Epithelial cell of esophagus (primary cell): ENCODE measurements around the gene GALR3.

Experiments
- DNase-seq: peaks from one replicate; pipeline ENCODE4 v3.0.0; 2010; ENCODE audit warnings: low read depth
- H3K4me3 ChIP-seq: 2 replicates; pipeline ENCODE4 v1.5.1; 2011; ENCODE audit warnings: mild to moderate bottlenecking, low read length, control low read depth
- CTCF ChIP-seq: IDR thresholded peaks from 2 replicates; pipeline ENCODE4 v1.5.1; 2011; ENCODE audit warnings: low read depth, mild to moderate bottlenecking, low read length, control low read depth, inconsistent platforms; ENCODE audit not compliant: insufficient read depth; ENCODE audit errors: missing control alignments

Gene GALR3

DNA sequence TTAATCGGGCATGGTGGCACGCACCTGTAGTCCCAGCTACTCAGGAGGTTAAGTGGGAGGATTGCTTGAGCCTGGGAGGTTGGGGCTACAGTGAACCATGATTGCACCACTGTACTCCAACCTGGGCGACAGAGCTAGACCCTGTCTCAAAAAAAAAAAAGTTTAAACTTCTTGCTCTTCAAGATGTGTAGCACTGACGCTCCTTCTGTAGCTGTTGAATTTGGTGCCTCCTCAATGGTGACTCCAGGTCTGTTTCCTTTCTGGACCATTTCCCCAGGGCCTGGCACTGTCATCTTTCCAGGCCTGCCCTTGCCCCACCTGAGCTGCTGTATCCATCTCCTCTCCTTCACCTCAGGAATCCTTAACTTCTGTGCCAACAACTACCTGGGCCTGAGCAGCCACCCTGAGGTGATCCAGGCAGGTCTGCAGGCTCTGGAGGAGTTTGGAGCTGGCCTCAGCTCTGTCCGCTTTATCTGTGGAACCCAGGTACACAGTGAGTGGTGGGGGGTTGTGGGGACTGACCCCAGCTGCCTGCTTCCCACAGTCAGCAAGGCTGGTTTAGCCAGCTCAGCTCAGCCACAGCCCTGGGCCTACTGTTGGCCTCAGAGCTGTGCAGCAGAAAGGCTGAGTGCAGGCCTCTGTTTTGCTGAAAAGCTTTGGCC is 13.4 kb upstream of the GALR3 start:
- no peak for DNase-seq
- TF ChIP-seq CTCF = no peak
- H3K4me3 ChIP-seq = no peak overlapping the region

- no peak for DNase-seq
- H3K4me3 ChIP-seq = no peak overlapping the region
- TF ChIP-seq CTCF = no peak
Measured at GRCh38 chr22:37811867-37812266, 11.3 kb upstream of the GALR3 start.

DNA sequence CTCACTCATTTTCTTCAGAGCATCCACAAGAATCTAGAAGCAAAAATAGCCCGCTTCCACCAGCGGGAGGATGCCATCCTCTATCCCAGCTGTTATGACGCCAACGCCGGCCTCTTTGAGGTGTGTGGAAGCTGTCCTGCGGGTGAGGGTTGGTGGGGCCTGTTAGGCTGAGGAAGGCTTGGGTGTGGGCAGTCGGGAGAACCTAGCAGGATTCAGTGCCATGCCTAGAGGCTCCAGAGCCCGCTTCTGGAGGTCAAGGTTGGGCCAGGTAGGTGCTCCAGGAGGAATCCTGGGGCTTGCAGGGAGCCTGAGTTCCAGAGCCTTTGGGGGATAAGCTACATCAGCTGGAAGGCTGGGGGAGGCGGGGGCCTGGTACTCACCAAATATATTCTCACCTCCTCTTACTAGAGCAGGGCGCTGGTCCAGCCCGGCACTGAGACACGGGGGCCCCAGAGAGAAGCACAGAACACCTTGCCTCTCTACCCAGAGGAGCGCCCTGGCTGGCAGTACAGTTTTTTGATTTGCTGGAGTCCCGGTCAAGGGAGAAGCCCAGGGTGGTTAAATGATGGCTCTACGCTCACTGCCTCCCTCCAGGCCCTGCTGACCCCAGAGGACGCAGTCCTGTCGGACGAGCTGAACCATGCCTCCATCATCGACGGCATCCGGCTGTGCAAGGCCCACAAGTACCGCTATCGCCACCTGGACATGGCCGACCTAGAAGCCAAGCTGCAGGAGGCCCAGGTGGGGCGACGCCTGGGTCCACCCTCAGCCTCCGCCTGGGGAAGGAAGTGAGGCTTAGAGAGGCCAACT is 10.1 kb upstream of the GALR3 start:
- TF ChIP-seq CTCF = no peak
- no peak overlapping the region for H3K4me3 ChIP-seq
- DNase-seq = no peak

DNA sequence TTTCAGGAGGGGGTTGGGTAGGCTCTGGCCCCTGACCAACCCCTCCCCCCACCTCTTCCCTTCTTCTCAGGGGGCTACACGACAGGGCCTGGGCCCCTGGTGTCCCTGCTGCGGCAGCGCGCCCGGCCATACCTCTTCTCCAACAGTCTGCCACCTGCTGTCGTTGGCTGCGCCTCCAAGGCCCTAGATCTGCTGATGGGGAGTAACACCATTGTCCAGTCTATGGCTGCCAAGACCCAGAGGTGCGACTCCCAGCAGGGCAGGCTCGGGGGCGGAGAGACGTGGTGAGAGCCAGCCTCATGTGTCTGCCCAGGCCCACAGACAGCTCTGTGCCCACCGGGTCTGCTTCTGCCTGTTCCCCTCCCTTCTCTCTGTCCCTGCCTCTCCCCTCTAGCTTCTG is 7.6 kb upstream of the GALR3 start:
- TF ChIP-seq CTCF = no peak
- H3K4me3 ChIP-seq = no peak overlapping the region
- no peak for DNase-seq

- TF ChIP-seq CTCF = no peak
- no peak overlapping the region for H3K4me3 ChIP-seq
- DNase-seq = no peak
Measured at GRCh38 chr22:37816543-37817180, 6.5 kb upstream of the GALR3 start.

DNA sequence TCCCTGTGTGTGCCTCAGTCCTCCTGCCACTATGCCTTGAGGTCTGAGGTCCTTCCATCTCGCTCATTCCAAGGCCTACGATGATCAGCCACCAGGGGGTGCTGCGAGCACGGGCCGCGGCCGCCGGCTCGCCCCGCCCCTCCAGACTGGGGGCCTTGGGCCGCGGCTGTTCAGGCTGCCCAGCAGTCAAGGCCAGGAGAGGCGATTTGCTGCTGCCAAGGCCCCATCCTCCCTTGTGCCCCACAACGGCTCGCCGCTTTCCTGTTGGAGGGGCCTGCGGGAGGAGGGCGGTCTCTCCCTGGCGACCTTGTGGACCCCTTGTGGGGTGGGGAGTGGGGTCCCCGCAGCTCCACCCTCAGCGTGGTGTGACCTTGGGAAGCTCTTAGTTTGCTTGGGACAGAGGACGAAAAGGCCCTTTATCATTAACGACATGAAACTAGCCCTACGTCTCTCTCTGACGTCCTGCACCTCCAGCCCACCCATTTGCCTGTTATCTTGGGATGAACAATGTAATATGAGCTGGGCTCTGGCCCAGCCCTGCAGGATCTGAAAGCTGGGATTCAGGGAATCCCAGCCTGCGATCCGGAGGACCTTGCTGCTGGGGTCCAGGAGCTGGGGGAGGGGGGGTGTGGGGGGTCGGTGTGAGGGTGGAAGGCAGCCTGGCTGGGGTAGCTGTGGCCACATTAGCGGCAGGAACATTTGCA is 5.3 kb upstream of the GALR3 start:
- H3K4me3 ChIP-seq = peak overlapping the region; percentile 18
- peak; percentile 70 for TF ChIP-seq CTCF
- peak; percentile 72 for DNase-seq
